Islet precursor cell (in vitro differentiated cells): ENCODE results near the gene SWAP70.

ENCODE experiments used
- DNase-seq: peaks from one replicate; pipeline ENCODE4 v3.0.0-alpha.2; 2018

Gene SWAP70

GRCh38 chr11:9663699-9664275, at the start of gene SWAP70:
TSS of gene SWAP70 (plus strand) at chr11:9664077. CDS start at chr11:9664180, 103 bp downstream.
- DNase-seq = peak; percentile 99

- DNase-seq = peak; percentile 37
These were observed 48.8 kb upstream of the SWAP70 start for GRCh38 chr11:9615031-9615451.

GRCh38 chr11:9616042-9616675, 47.7 kb upstream of the SWAP70 start:
- peak; percentile 4 for DNase-seq

- DNase-seq = no peak
These were observed 47.0 kb upstream of the SWAP70 start for GRCh38 chr11:9616858-9617257.

- no peak for DNase-seq
These were observed 45.9 kb upstream of the SWAP70 start for GRCh38 chr11:9617940-9618339.

- no peak for DNase-seq
These were observed 44.9 kb upstream of the SWAP70 start for GRCh38 chr11:9619004-9619403.

GRCh38 chr11:9619971-9620370, 43.9 kb upstream of the SWAP70 start:
- no peak for DNase-seq

- peak; percentile 11 for DNase-seq
These were observed 41.5 kb upstream of the SWAP70 start for GRCh38 chr11:9622353-9622752.

- DNase-seq = peak; percentile 13
These were observed 40.8 kb upstream of the SWAP70 start for GRCh38 chr11:9623053-9623452.

GRCh38 chr11:9624448-9624847, 39.4 kb upstream of the SWAP70 start:
- no peak for DNase-seq

- DNase-seq = no peak
These were observed 38.7 kb upstream of the SWAP70 start for GRCh38 chr11:9625162-9625561.

GRCh38 chr11:9625728-9626127, 38.1 kb upstream of the SWAP70 start:
- DNase-seq = no peak

- DNase-seq = peak; percentile 58
These were observed 37.1 kb upstream of the SWAP70 start for GRCh38 chr11:9626496-9627394.

- peak; percentile 22 for DNase-seq
These were observed 34.8 kb upstream of the SWAP70 start for GRCh38 chr11:9629064-9629463.

- no peak for DNase-seq
These were observed 30.2 kb upstream of the SWAP70 start for GRCh38 chr11:9633679-9634078.

- DNase-seq = no peak
These were observed 27.2 kb upstream of the SWAP70 start for GRCh38 chr11:9636691-9637090.

- no peak for DNase-seq
These were observed 24.8 kb upstream of the SWAP70 start for GRCh38 chr11:9639099-9639498.

- no peak for DNase-seq
These were observed 23.9 kb upstream of the SWAP70 start for GRCh38 chr11:9639985-9640384.

- no peak for DNase-seq
These were observed 21.0 kb upstream of the SWAP70 start for GRCh38 chr11:9642894-9643293.

- no peak for DNase-seq
These were observed 20.1 kb upstream of the SWAP70 start for GRCh38 chr11:9643751-9644150.

- DNase-seq = no peak
These were observed 18.0 kb upstream of the SWAP70 start for GRCh38 chr11:9645881-9646280.

GRCh38 chr11:9646324-9646723, 17.6 kb upstream of the SWAP70 start:
- DNase-seq = no peak

GRCh38 chr11:9651481-9651880, 12.4 kb upstream of the SWAP70 start:
- DNase-seq = no peak
